HG03521 (cell line): ENCODE measurements around the gene CEACAM18.
"Not testable (repeated sequence)": the region's sequence is repeated elsewhere in the genome, so short reads cannot be mapped to it uniquely, and the experiment has no call there.

Experiments
- ATAC-seq: cut with Tn5 transposase; IDR thresholded peaks from one replicate; pipeline ENCODE4 v1.9.1; 2021; ENCODE audit warnings: mild to moderate bottlenecking, moderate library complexity; ENCODE audit not compliant: unreplicated experiment

Gene CEACAM18

GRCh38 chr19:51460164-51460992 is 18.0 kb upstream of the CEACAM18 start:
- ATAC-seq, result no peak

- no peak for ATAC-seq
Observed at GRCh38 chr19:51461723-51462161, 16.6 kb upstream of the CEACAM18 start.

GRCh38 chr19:51462276-51462675 is 16.1 kb upstream of the CEACAM18 start:
- ATAC-seq, result no peak

GRCh38 chr19:51462681-51463080 is 15.7 kb upstream of the CEACAM18 start:
- no peak for ATAC-seq

- not testable (repeated sequence) for ATAC-seq
Observed at GRCh38 chr19:51463976-51464581, 14.3 kb upstream of the CEACAM18 start.

- ATAC-seq, result no peak
Observed at GRCh38 chr19:51466723-51467122, 11.6 kb upstream of the CEACAM18 start.

- ATAC-seq, result no peak
Observed at GRCh38 chr19:51467864-51468544, 10.3 kb upstream of the CEACAM18 start.

GRCh38 chr19:51468545-51468920 is 9.8 kb upstream of the CEACAM18 start:
- no peak for ATAC-seq

- ATAC-seq, result no peak
Observed at GRCh38 chr19:51469162-51469561, 9.2 kb upstream of the CEACAM18 start.

GRCh38 chr19:51469629-51470028 is 8.7 kb upstream of the CEACAM18 start:
- ATAC-seq, result no peak

GRCh38 chr19:51470966-51471365 is 7.4 kb upstream of the CEACAM18 start:
- ATAC-seq, result no peak

GRCh38 chr19:51471527-51471926 is 6.8 kb upstream of the CEACAM18 start:
- ATAC-seq, result no peak

- no peak for ATAC-seq
Observed at GRCh38 chr19:51472607-51473006, 5.7 kb upstream of the CEACAM18 start.

- no peak for ATAC-seq
Observed at GRCh38 chr19:51473009-51473707, 5.2 kb upstream of the CEACAM18 start.

GRCh38 chr19:51476164-51476563 is 2.2 kb upstream of the CEACAM18 start:
- ATAC-seq, result no peak

GRCh38 chr19:51477344-51477743 is 995 bp upstream of the CEACAM18 start:
- ATAC-seq, result no peak

GRCh38 chr19:51479531-51480331 is 1.4 kb downstream of the CEACAM18 start:
- ATAC-seq, result no peak

- ATAC-seq, result no peak
Observed at GRCh38 chr19:51480590-51480989, 2.3 kb downstream of the CEACAM18 start.

- no peak for ATAC-seq
Observed at GRCh38 chr19:51485960-51486660, 7.8 kb downstream of the CEACAM18 start.

GRCh38 chr19:51488491-51488890 is 10.2 kb downstream of the CEACAM18 start:
- ATAC-seq, result no peak
